Adrenal gland (tissue), 12 donors: ENCODE measurements around the gene POLR2B. TPM values are rescaled to one million over a fixed set of nuclear protein-coding genes. Genes with fewer than 3 reads are reported as not detected.

ENCODE experiments used
- DNase-seq, 7 donors: peaks; one replicate each; pipeline ENCODE4 v3.0.0-alpha.2; 2019 to 2020
- H3K27ac ChIP-seq, 5 donors: fragments of 200-600 bp; sonication (generic) in 4 of 5; 1 replicate in 3 of 5; 2 replicates in 2 of 5; pipeline versions ENCODE4 v1.5.1 to v1.8.0; 2016 to 2020; ENCODE audit warnings: mild to moderate bottlenecking in 1 of 5
- H3K27me3 ChIP-seq: fragments of 200-600 bp; 2 replicates; pipeline ENCODE4 v1.8.0; 2021
- H3K36me3 ChIP-seq, 2 donors: fragments of 200-600 bp; replicated peaks in 1 of 2; 1 replicate in 1 of 2; 2 replicates in 1 of 2; pipeline versions ENCODE4 v1.5.1 to v1.8.0; 2018 to 2022
- H3K4me1 ChIP-seq, 2 donors: fragments of 200-600 bp; replicated peaks in 1 of 2; 1 replicate in 1 of 2; 2 replicates in 1 of 2; pipeline versions ENCODE4 v1.5.1 to v1.8.0; 2018 to 2021
- H3K4me3 ChIP-seq, 4 donors: fragments of 200-600 bp; sonication (generic) in 3 of 4; one replicate each; pipeline ENCODE4 v1.5.1; 2016 to 2018
- H3K9me3 ChIP-seq, 3 donors: fragments of 200-600 bp; sonication (generic) in 1 of 3; replicated peaks in 1 of 3; 1 replicate in 2 of 3; 2 replicates in 1 of 3; pipeline versions ENCODE4 v1.5.1 to v1.8.0; 2016 to 2021
- POLR2A ChIP-seq, 2 donors: fragments of 450-650 bp; IDR thresholded peaks; one replicate each; pipeline ENCODE4 v1.6.1; 2017; ENCODE audit warnings: antibody characterized with exemption in 2 of 2, mild to moderate bottlenecking in 2 of 2, moderate library complexity in 1 of 2
- WGBS, 4 donors: extraction: QIAGEN DNeasy Blood & Tissue Kit in 2 of 4; methylation state at CpG; one replicate each; pipeline versions ENCODE4 v1.1.5 to v1.1.7; 2013 to 2017; 5-methylcytosine and 5-hydroxymethylcytosine counted together
- intact Hi-C, 2 donors: fragments of 100-400 bp; cut with DNase I; formaldehyde crosslinking; loops; one replicate each; pipeline versions ENCODE4 v1.14.1 to v1.15.0; 2022 to 2023
- polyA plus RNA-seq, 3 donors: library from polyadenylated mRNA; stranded (reverse); fragments of 200-250 nt in 2 of 3; fragments of 350-450 nt in 1 of 3; fragmentation: Illumina TruSeq in 1 of 3; extraction: RNeasy Lipid Tissue Mini Kit (QIAGEN cat#74804) in 1 of 3; gene quantifications; one replicate each; pipeline ENCODE4 v1.2.3, GENCODE V29; 2013 to 2014
- total RNA-seq, 9 donors: library from RNA; depleted of rRNA in 4 of 9; stranded (reverse); fragments of >200 nt in 4 of 9; fragments of 120-200 nt in 1 of 9; fragmentation: NEBNext Ultra II Directional in 1 of 9; extraction: Animal tissue kit (Norgen Biotek cat#: 25700) in 1 of 9; gene quantifications; one replicate each; pipeline versions ENCODE4 v1.1.0 to v1.2.4, GENCODE V29; 2013 to 2023
- TF ChIP-seq, protein P1 (sequence below), 6 experiments: fragments of 450-650 bp in 4 of 6; fragments of 200-600 bp in 2 of 6; sonication (generic) in 1 of 6; IDR thresholded peaks; 1 replicate in 5 of 6; 2 replicates in 1 of 6; pipeline versions ENCODE4 v1.5.1 to v1.8.0; 2016 to 2021; ENCODE audit warnings: antibody characterized with exemption in 6 of 6, mild to moderate bottlenecking in 2 of 6, moderate library complexity in 1 of 6
- donor health status: healthy with polysubstance abuse.
- donor health status: Bipolar disorder and iron deficiency.
- donor health status: DM: yes; HTN: yes; CAD: no.
- donor health status: DM: no; HTN: no; CAD: no.
- donor health status: DM: no; HTN: no; CAD: no.
- donor health status: DM: yes; HTN: yes; CAD: no.

The POLR2B gene
- total and polyA plus RNA-seq, 12 donors: 21.2 to 126 (median 74.2) TPM

DNA sequence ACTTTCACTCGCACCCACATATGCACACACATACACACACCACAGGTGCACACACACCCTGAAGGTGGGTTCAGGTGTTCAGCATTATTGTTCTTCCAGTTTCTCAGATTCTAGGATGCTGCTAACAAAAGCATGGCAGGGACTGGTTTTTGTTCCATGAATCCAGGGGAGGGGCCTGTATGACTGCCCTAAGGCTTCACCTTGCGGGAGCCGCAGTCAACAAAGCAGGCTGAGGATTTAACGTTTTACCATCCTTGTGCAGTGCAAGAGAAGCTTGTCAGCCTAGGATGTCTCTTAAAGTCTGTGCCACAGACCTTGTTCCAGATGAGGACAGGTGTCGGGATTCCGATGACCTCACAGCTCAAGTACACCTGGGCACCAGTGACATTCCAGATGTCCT is 61.8 kb downstream of the POLR2B start:
- peak overlapping the region in 1 of 5 donors; percentile 25 for H3K27ac ChIP-seq
- H3K9me3 ChIP-seq: no peaks in the 10 kb centered on the region
- WGBS, 4 donors: 44 to 63% (median 56%) methylated on average over 6 of the region's 6 CpGs
- H3K27me3 ChIP-seq: no peaks in the 10 kb centered on the region
- no peak overlapping the region for H3K4me3 ChIP-seq
- intact Hi-C loops: no loop called here
- peaks cover 0 to 26% of the 10 kb centered on the region in 2 donors for H3K4me1 ChIP-seq
- H3K36me3 ChIP-seq: peaks cover 0 to 8% of the 10 kb centered on the region in 2 donors
- TF ChIP-seq, protein P1, sequence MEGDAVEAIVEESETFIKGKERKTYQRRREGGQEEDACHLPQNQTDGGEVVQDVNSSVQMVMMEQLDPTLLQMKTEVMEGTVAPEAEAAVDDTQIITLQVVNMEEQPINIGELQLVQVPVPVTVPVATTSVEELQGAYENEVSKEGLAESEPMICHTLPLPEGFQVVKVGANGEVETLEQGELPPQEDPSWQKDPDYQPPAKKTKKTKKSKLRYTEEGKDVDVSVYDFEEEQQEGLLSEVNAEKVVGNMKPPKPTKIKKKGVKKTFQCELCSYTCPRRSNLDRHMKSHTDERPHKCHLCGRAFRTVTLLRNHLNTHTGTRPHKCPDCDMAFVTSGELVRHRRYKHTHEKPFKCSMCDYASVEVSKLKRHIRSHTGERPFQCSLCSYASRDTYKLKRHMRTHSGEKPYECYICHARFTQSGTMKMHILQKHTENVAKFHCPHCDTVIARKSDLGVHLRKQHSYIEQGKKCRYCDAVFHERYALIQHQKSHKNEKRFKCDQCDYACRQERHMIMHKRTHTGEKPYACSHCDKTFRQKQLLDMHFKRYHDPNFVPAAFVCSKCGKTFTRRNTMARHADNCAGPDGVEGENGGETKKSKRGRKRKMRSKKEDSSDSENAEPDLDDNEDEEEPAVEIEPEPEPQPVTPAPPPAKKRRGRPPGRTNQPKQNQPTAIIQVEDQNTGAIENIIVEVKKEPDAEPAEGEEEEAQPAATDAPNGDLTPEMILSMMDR (IDR thresholded peaks at IDR 0.05): no peak
- TF ChIP-seq POLR2A (IDR thresholded peaks at IDR 0.05): no peak
- DNase-seq: no peak

DNA sequence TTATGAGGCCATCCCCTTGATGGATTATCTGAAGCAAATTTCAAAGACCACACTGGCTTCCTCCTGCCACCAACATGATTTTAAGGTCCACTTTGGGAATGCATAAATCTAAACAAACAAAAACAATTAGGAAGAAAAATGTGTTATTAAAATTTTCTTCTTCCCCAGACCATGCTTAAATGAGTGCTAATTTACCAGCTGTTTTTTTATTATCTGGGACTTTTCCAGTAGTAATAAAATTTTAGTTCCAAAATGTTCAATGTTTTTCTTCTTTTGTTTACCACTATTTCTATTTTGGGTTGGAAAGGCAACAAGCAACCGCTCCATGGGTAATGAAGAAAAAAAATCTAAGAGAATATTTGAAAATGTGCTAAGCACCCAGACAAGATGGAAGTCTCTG is 62.3 kb downstream of the POLR2B start:
- H3K4me1 ChIP-seq: peaks cover 0 to 26% of the 10 kb centered on the region in 2 donors

GRCh38 chr4:57042711-57043169 is 64.0 kb downstream of the POLR2B start:
- intact Hi-C loops: no loop called here
- H3K4me1 ChIP-seq: peaks cover 0 to 26% of the 10 kb centered on the region in 2 donors
- H3K27ac ChIP-seq: peak overlapping the region in 4 of 5 donors; percentile 37 to 88 (median 77)
- H3K27me3 ChIP-seq: no peaks in the 10 kb centered on the region
- DNase-seq: peak in 2 of 7 donors; percentile 20 to 46
- no peak overlapping the region for H3K4me3 ChIP-seq
- TF ChIP-seq, protein P1 (IDR thresholded peaks at IDR 0.05): no peak
- TF ChIP-seq POLR2A (IDR thresholded peaks at IDR 0.05): no peak
- no peaks in the 10 kb centered on the region for H3K9me3 ChIP-seq
- H3K36me3 ChIP-seq: peaks cover 0 to 7% of the 10 kb centered on the region in 2 donors
- 64 to 76% (median 68%) methylated on average over 5 of the region's 5 CpGs for WGBS, 4 donors

More for the DNA sequence above, 62.3 kb downstream of the POLR2B start:
- Histone ChIP-seq H3K9me3 (no peaks in the 10 kb centered on the region), H3K27me3 (no peaks in the 10 kb centered on the region), H3K36me3 (peaks cover 0 to 8% of the 10 kb centered on the region in 2 donors), H3K27ac (peak overlapping the region in 1 of 5 donors; percentile 81), H3K4me3 (no peak overlapping the region)
- TF ChIP-seq POLR2A (IDR thresholded peaks at IDR 0.05): no peak
- TF ChIP-seq, protein P1 (IDR thresholded peaks at IDR 0.05): no peak
- intact Hi-C loops: no loop called here
- WGBS, 4 donors: 53 to 74% (median 64%) methylated on average over 1 of the region's 1 CpG
- DNase-seq: no peak

DNA sequence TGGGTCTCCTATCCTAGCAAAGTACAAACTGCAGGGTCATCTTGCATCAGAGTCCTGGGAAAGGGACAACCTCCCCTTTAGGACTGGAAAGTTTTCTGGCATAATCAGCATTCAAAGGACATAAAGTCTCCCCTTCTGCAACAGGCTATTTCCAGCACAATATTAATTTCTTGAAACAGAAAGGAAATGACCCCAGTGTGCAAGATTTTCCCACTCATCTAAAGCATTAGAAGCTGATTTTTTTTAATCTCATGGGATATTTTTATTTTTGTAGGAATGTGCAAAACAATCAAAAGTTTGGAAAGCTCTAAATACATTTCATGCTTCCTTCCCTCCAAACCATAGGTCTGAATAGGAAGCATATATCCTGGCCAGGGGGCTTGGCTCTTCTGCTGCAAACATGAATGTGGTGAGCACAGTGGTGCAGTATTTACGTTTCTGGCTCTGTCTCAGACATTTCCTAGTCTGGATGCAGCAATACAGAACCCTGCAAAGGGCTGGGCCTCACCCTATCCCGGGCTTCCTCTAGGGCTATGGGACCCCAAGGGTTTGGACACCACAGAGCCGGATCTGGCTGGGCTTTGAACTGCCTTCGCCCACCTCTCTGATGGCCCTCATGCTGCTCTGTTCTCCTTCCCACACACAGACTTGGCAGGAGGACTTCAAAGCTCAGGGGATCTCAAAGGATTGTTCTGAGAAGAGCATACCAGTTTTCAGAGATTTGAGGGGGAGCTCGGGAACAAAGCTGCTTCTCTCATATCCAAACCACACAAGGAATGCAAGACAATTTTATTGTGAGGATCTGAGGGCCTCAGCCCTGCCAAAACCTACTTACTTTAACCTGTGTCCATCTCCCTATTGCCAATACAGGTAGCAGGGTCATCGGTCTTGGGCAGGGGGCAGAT is 64.9 kb downstream of the POLR2B start:
- 48 to 83% (median 62%) methylated on average over 2 to 6 of the region's 6 CpGs for WGBS, 4 donors
- Histone ChIP-seq H3K27ac (peak overlapping the region in 4 of 5 donors; percentile 51 to 88 (median 77)), H3K9me3 (no peaks in the 10 kb centered on the region), H3K36me3 (no peaks in the 10 kb centered on the region), H3K27me3 (no peaks in the 10 kb centered on the region), H3K4me1 (peaks cover 0 to 29% of the 10 kb centered on the region in 2 donors), H3K4me3 (no peak overlapping the region)
- intact Hi-C loops: no loop called here
- TF ChIP-seq, protein P1 (IDR thresholded peaks at IDR 0.05): no peak
- TF ChIP-seq POLR2A (IDR thresholded peaks at IDR 0.05): no peak
- DNase-seq: no peak
